ENCODE results near the gene TUBA4B.

GRCh38 chr2:219243291-219243761, 9.7 kb upstream of the TUBA4B start:
- TF ChIP-seq POLR2AphosphoS5 (IDR thresholded peaks at IDR 0.05; ENCODE audit: insufficient read depth, low read depth, low read length) = no peak
- no peak for TF ChIP-seq POLR2A (IDR thresholded peaks at IDR 0.05; ENCODE audit: low read depth, low read length)
- no peak for TF ChIP-seq CTCF (IDR thresholded peaks at IDR 0.05; ENCODE audit: extremely low read depth in 1 of 2, insufficient read depth in 1 of 2, low read depth in 1 of 2, low read length in 2 of 2)

All from endothelial cell of umbilical vein (primary cell).